Measurements from ENCODE around the gene TMEM200B.
"Not testable (repeated sequence)": the region's sequence is repeated elsewhere in the genome, so short reads cannot be mapped to it uniquely, and the experiment has no call there.

Gene TMEM200B

GRCh38 chr1:29113413-29114117 is 10.1 kb downstream of the TMEM200B start:
- no peak for DNase-seq (ENCODE audit: low spot score)
- Mint-ChIP-seq H3K4me1 (ENCODE audit: low read depth) (no peaks in the 10 kb centered on the region), H3K9me3 (no peaks in the 10 kb centered on the region), H3K27ac (no peak overlapping the region), H3K36me3 (ENCODE audit: low read depth) (peaks cover 29% of the 10 kb centered on the region), H3K4me3 (no peak overlapping the region), H3K27me3 (ENCODE audit: low read depth) (no peaks in the 10 kb centered on the region)

- H3K27ac Mint-ChIP-seq = no peak overlapping the region
- H3K4me3 Mint-ChIP-seq = no peak overlapping the region
These were observed 10.8 kb downstream of the TMEM200B start for GRCh38 chr1:29112705-29113412.

GRCh38 chr1:29108041-29108440 is 15.7 kb downstream of the TMEM200B start:
- H3K27ac Mint-ChIP-seq; H3K9me3 Mint-ChIP-seq; H3K27me3 Mint-ChIP-seq (ENCODE audit: low read depth); H3K4me3 Mint-ChIP-seq; DNase-seq (ENCODE audit: low spot score); H3K4me1 Mint-ChIP-seq (ENCODE audit: low read depth): not testable (repeated sequence)
- H3K36me3 Mint-ChIP-seq (ENCODE audit: low read depth) = peaks cover 13% of the 10 kb centered on the region

More at GRCh38 chr1:29112705-29113412, 10.8 kb downstream of the TMEM200B start:
- no peaks in the 10 kb centered on the region for H3K4me1 Mint-ChIP-seq (ENCODE audit: low read depth)
- no peak for DNase-seq (ENCODE audit: low spot score)
- H3K9me3 Mint-ChIP-seq = no peaks in the 10 kb centered on the region
- H3K36me3 Mint-ChIP-seq (ENCODE audit: low read depth) = peaks cover 27% of the 10 kb centered on the region
- no peaks in the 10 kb centered on the region for H3K27me3 Mint-ChIP-seq (ENCODE audit: low read depth)

GRCh38 chr1:29105822-29106221 is 17.9 kb downstream of the TMEM200B start:
- H3K4me1 Mint-ChIP-seq (ENCODE audit: low read depth) = no peaks in the 10 kb centered on the region
- no peaks in the 10 kb centered on the region for H3K27me3 Mint-ChIP-seq (ENCODE audit: low read depth)
- H3K36me3 Mint-ChIP-seq (ENCODE audit: low read depth) = peaks cover 14% of the 10 kb centered on the region
- no peak overlapping the region for H3K27ac Mint-ChIP-seq
- H3K4me3 Mint-ChIP-seq = no peak overlapping the region
- H3K9me3 Mint-ChIP-seq = no peaks in the 10 kb centered on the region
- no peak for DNase-seq (ENCODE audit: low spot score)

- Mint-ChIP-seq H3K27ac (no peak overlapping the region), H3K27me3 (ENCODE audit: low read depth) (no peaks in the 10 kb centered on the region), H3K36me3 (ENCODE audit: low read depth) (peaks cover 24% of the 10 kb centered on the region), H3K4me3 (no peak overlapping the region), H3K4me1 (ENCODE audit: low read depth) (peaks cover 3% of the 10 kb centered on the region), H3K9me3 (no peaks in the 10 kb centered on the region)
- no peak for DNase-seq (ENCODE audit: low spot score)
These were observed 23.2 kb downstream of the TMEM200B start for GRCh38 chr1:29100487-29100886.

GRCh38 chr1:29099286-29099685 is 24.4 kb downstream of the TMEM200B start:
- no peak overlapping the region for H3K27ac Mint-ChIP-seq
- H3K36me3 Mint-ChIP-seq (ENCODE audit: low read depth) = peaks cover 26% of the 10 kb centered on the region
- H3K27me3 Mint-ChIP-seq (ENCODE audit: low read depth) = no peaks in the 10 kb centered on the region
- no peak overlapping the region for H3K4me3 Mint-ChIP-seq
- peaks cover 3% of the 10 kb centered on the region for H3K4me1 Mint-ChIP-seq (ENCODE audit: low read depth)
- H3K9me3 Mint-ChIP-seq = no peaks in the 10 kb centered on the region
- no peak for DNase-seq (ENCODE audit: low spot score)

GRCh38 chr1:29096231-29096886 is 27.3 kb downstream of the TMEM200B start:
- Mint-ChIP-seq H3K36me3 (ENCODE audit: low read depth) (peaks cover 36% of the 10 kb centered on the region), H3K4me3 (no peak overlapping the region), H3K4me1 (ENCODE audit: low read depth) (peaks cover 3% of the 10 kb centered on the region), H3K27ac (no peak overlapping the region), H3K9me3 (peaks cover 6% of the 10 kb centered on the region), H3K27me3 (ENCODE audit: low read depth) (no peaks in the 10 kb centered on the region)
- no peak for DNase-seq (ENCODE audit: low spot score)

- Mint-ChIP-seq H3K9me3 (peaks cover 6% of the 10 kb centered on the region), H3K4me1 (ENCODE audit: low read depth) (peaks cover 3% of the 10 kb centered on the region), H3K27me3 (ENCODE audit: low read depth) (no peaks in the 10 kb centered on the region)
These were observed 28.7 kb downstream of the TMEM200B start for GRCh38 chr1:29094954-29095353.

GRCh38 chr1:29094433-29094832 is 29.3 kb downstream of the TMEM200B start:
- H3K27me3 Mint-ChIP-seq (ENCODE audit: low read depth) = no peaks in the 10 kb centered on the region
- no peak for DNase-seq (ENCODE audit: low spot score)
- H3K9me3 Mint-ChIP-seq = peaks cover 6% of the 10 kb centered on the region
- H3K4me3 Mint-ChIP-seq = no peak overlapping the region
- H3K27ac Mint-ChIP-seq = no peak overlapping the region
- peaks cover 33% of the 10 kb centered on the region for H3K36me3 Mint-ChIP-seq (ENCODE audit: low read depth)
- peaks cover 3% of the 10 kb centered on the region for H3K4me1 Mint-ChIP-seq (ENCODE audit: low read depth)

More at GRCh38 chr1:29094954-29095353, 28.7 kb downstream of the TMEM200B start:
- no peak for DNase-seq (ENCODE audit: low spot score)
- no peak overlapping the region for H3K4me3 Mint-ChIP-seq
- H3K36me3 Mint-ChIP-seq (ENCODE audit: low read depth) = peaks cover 37% of the 10 kb centered on the region
- H3K27ac Mint-ChIP-seq = no peak overlapping the region

GRCh38 chr1:29092704-29093103 is 31.0 kb downstream of the TMEM200B start:
- H3K27ac Mint-ChIP-seq; DNase-seq (ENCODE audit: low spot score); H3K4me3 Mint-ChIP-seq; H3K9me3 Mint-ChIP-seq; H3K27me3 Mint-ChIP-seq (ENCODE audit: low read depth); H3K4me1 Mint-ChIP-seq (ENCODE audit: low read depth): not testable (repeated sequence)
- H3K36me3 Mint-ChIP-seq (ENCODE audit: low read depth) = peaks cover 31% of the 10 kb centered on the region

GRCh38 chr1:29090937-29091618 is 32.6 kb downstream of the TMEM200B start:
- peaks cover 27% of the 10 kb centered on the region for H3K36me3 Mint-ChIP-seq (ENCODE audit: low read depth)

GRCh38 chr1:29084196-29084521 is 39.5 kb downstream of the TMEM200B start:
- no peak overlapping the region for H3K4me3 Mint-ChIP-seq
- H3K27me3 Mint-ChIP-seq (ENCODE audit: low read depth) = no peaks in the 10 kb centered on the region
- H3K4me1 Mint-ChIP-seq (ENCODE audit: low read depth) = no peaks in the 10 kb centered on the region
- DNase-seq (ENCODE audit: low spot score) = no peak
- H3K36me3 Mint-ChIP-seq (ENCODE audit: low read depth) = peaks cover 5% of the 10 kb centered on the region
- H3K27ac Mint-ChIP-seq = no peak overlapping the region
- no peaks in the 10 kb centered on the region for H3K9me3 Mint-ChIP-seq

More at GRCh38 chr1:29090937-29091618, 32.6 kb downstream of the TMEM200B start:
- H3K4me3 Mint-ChIP-seq = no peak overlapping the region
- H3K27ac Mint-ChIP-seq = no peak overlapping the region
- H3K4me1 Mint-ChIP-seq (ENCODE audit: low read depth) = peaks cover 1% of the 10 kb centered on the region
- peaks cover 6% of the 10 kb centered on the region for H3K9me3 Mint-ChIP-seq
- DNase-seq (ENCODE audit: low spot score) = no peak
- no peaks in the 10 kb centered on the region for H3K27me3 Mint-ChIP-seq (ENCODE audit: low read depth)

GRCh38 chr1:29083317-29084195 is 40.1 kb downstream of the TMEM200B start:
- Mint-ChIP-seq H3K9me3 (no peaks in the 10 kb centered on the region), H3K27ac (no peak overlapping the region), H3K27me3 (ENCODE audit: low read depth) (no peaks in the 10 kb centered on the region), H3K36me3 (ENCODE audit: low read depth) (peaks cover 5% of the 10 kb centered on the region), H3K4me3 (no peak overlapping the region), H3K4me1 (ENCODE audit: low read depth) (no peaks in the 10 kb centered on the region)
- no peak for DNase-seq (ENCODE audit: low spot score)

Measured in T-helper 2 cell treated with Interferon-gamma antibody and Interleukin-4, amounts not matched to agents 5 μg/mL and 100 μg/mL, for 36 hours (primary cell).